IPS-NIHi11 (cell line): ENCODE data around the gene VTI1A.

ENCODE experiments used
- DNase-seq: peaks from one replicate; pipeline ENCODE4 v3.0.0; 2012; ENCODE audit warnings: mixed read lengths, low spot score

The VTI1A gene

DNA sequence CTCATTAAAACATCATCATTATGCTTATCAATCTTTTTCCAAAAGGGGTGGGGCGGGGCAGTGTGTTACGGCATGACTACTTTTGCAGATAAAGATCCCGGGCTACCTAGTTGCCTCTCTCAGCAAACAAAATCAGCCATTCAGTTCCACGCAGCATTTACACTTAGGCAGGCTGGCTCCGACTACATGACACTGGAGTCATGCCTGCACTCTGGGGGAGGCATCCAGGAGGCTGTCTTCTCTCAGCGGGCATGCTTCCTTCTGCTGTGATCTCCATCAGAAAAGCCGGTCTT, 309.2 kb downstream of the VTI1A start:
- DNase-seq: no peak

DNA sequence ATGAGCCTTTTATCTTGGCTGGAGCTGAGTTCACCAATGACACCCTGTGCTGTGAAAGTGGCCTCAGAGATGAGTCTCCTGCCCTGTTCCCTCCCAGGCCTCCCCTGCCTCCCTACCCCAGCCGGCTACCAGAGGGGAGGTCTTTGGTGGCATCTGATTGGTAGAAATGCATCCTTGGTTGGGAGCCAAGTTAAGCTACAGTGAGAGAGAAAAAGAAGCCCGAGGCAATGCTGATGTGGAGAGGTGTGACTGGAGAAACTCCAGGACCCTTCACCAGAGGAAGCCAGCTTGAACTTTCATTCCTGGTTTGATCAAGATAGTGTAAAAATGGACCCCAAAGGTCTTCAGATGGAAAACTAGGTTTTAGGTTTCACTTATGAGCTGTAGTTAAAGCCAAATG, 311.9 kb downstream of the VTI1A start:
- no peak for DNase-seq

DNA sequence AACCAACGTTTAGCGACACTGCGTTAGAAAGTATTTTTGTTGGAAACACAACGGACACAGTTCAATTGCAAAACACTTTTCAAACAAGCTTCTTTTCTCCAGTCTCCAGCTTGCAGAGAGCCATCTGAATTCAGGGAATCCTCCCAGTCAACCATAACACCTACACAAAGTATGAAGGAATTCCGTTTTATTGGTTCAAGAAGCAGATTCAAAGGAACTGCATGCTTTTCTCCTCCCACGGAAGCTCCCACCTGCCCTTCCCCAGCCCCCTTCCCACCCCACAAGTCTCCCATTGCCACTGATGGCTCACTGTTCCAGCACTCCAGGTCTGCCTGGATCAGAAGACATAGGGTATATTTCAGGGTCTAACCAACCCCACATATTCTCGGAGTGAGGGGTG, 312.5 kb downstream of the VTI1A start:
- DNase-seq: no peak

DNA sequence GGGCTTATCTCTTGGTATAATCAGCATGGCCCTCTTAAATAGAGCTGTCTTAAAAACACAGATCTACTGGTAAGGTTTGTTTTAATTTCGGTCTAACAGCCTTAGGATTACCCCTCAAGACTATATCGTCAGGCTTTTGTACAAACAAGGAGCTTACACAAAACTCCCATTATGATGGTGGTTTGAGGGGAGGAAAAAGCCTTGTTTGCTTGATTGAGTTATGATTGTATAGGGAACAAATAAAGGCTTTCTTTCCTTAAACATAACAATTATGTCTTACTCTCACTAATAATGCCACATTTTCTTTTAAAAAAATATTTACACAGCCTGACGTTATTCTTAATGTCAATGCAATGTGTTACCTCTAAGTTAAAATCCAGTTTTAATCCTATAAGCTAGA, 314.2 kb downstream of the VTI1A start:
- no peak for DNase-seq

DNA sequence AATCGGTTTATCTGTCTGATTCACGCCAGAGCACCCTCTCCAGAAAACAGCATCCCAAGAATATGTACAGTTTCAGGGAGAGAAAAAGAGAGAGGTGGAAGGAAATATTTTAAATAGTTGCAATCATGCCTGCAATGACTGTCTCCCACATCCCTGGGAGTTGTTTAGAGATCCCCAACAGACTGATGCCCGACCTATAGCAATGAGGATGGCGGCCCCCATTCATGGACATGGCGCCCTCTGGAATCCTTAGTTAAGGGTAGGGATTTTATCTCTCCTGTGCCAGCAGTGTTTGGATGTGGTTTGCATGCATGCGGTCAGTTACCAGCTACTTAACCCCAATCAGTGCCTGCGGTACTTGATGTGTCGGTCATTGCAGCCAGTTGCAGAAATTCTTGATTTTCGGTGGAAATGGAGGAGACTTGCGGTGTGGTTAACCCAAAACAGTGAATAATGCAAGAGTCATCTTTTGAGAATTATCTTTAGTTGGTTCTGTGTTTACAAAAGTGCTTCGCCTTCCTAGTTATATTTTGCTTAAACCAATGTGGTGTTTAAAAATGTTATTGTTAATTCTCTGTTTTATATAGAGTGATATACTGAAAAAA, 317.0 kb downstream of the VTI1A start:
- DNase-seq: no peak

DNA sequence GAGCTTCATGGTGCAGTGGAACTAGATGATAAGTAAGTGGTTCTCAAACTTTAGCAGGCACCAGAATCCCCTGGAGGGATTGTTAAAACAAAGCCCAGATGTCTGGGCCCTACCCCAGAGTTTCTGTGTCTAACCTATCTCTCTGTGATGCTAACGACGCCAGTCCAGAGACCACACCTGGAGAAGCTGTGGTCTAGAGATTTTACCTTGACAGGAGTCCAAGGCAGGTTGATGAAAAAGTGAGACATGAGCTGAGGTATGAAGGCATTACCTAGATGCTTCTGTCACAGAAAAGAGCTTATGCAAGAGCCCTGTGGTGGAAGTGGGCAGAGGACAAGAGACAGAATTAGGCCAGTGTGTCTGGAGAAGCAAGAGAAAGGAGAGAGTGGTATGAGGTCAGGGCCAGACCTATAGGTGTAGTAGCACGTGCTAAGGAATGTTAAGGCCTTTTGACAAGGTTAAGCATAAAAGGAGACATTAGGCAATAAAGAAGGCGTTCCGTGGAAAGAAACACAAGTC, 318.8 kb downstream of the VTI1A start:
- DNase-seq: no peak

DNA sequence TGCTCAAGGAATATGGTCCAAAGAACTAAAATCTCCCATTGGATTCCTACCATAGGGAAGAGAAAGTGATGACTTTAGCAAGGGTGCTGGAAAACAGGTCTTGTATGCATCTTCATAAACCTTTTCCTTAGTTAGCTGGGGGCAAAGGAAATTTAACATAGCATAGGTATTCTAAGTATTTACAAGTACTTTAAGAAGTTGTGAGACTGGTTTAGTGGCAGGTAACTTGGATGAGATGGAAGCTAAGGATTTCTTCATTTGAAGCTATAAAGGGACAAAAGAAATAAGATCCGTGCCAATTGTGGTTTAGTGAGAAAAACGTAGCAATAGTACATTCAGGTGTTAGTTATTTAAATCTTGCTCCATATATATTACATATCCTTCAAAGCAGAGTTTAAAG, 319.6 kb downstream of the VTI1A start:
- no peak for DNase-seq

DNA sequence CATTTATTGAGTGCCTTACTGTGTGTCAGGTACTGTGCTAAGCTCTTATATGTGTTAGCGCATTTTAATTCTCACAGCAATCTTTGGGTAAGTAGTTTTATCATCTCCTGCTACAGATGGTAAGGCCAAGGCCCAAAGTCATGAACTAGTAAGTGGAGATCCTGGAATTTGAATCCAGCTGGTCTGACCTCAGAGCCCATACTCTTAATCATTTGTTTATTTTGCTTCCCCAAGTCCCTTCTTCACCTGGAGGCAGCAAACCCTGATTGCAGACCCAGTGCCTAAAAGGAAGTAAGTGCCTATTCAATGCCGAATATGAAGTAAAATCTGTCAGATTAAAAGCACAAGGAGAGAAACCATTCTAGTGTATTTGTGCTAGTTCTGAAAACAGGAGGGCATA, 320.1 kb downstream of the VTI1A start:
- DNase-seq: no peak

DNA sequence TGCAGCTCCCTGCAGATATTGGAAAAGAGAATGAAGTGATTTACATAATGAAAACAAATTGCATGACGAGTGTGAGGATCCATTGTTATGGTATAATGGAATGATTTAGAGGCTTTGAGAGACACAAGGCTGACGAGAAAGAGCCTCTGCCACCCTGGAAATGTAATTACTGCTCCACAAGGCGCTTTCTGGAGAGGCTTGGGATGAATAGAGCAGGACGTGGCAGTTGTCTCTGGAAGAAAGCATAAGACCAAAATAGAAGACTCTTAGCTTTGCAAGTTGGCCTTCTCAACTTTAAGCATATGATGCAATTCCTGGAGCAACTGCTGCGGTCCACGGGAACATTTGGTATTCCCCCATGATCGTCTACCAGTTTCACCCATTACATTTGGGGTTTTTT, 321.1 kb downstream of the VTI1A start:
- no peak for DNase-seq

DNA sequence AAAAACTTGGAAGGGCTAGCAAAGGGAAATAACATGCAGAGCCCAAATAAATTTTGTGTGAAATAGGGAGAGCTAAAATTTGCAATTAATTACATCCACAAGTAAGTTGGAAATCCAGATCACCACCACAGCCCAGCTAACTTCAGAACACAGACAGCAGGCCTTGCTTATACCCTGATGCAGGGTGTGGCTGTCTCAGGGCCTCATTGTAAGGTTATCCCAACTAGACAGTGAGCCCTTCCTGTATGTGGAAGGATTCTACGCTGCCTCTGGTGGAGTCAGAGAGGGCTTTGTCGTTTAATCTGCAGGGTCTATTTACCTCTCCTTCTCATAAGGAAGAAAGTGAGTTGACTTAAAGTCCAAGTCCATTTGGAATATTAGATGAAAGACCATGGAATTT, 322.1 kb downstream of the VTI1A start:
- DNase-seq: no peak

DNA sequence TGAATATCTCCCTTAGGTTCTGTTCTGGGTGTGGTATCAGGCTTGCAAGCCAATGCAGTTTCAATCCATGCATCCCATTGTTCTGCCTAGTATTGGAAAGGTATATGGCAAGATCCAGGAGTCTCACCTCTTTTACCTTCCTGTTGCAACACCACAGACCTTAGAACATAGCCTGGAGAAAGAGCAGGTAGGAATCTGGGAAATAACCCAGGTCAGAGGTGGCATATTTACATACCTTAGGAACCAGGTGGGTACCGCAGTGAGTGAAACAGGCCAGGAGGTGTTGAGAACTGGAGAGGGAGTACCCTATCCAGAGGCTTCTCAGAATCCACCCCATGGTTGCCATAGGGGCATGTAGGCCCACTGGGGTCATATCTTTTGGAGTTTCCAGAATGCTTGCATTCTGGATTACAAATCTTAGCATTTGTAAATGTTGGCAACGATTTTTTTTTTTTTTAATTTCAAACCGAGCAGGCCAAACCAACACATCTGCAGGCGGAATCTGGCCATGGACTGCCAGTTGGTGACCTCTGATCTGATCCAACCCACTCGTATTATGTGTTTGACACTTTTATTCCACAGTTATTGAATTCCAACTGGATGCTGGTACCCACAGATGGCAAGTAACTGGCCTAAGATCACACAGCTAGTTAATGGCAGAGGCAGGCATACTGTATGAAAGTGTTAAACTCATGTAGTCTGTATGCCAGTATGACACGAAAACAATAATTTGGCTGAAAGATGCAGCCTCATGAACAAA, 322.8 kb downstream of the VTI1A start:
- DNase-seq: no peak

DNA sequence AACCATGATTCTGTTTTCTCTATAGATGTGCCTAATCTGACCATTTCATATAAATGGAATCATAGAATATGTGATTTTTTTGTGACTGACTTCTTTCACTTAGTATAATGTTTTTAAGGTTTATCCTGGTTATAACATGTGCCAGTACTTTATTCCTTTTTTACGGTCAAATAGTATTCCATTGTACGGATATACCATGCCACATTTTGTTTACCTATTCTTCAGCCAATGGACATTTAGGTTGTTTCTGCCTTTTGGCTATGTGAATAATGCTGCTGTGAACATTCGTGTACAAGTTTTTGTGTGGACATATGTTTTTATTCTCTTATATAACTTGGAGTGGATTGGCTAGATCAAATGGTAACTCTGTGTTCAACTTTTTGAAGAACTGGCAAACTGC, 324.7 kb downstream of the VTI1A start:
- DNase-seq: no peak

DNA sequence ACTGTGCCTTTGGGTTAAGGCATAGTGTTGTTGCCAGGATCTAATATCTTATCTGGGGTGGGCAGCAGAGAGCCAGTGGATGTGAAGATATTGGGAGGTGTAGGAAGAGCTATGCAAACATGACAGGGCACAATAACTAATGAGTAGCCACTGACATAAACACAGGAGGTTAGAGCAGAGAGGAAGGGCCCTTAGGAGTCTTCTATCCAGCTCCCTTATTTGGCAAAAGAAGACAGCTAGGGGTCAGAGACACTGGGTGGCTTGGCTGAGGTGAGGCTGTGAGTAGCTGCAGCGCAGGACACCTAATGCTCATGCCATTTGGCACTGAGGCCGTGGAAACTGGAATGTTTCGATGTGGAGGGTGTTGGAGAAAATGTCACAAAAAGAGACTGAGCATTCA, 326.8 kb downstream of the VTI1A start:
- DNase-seq: no peak

DNA sequence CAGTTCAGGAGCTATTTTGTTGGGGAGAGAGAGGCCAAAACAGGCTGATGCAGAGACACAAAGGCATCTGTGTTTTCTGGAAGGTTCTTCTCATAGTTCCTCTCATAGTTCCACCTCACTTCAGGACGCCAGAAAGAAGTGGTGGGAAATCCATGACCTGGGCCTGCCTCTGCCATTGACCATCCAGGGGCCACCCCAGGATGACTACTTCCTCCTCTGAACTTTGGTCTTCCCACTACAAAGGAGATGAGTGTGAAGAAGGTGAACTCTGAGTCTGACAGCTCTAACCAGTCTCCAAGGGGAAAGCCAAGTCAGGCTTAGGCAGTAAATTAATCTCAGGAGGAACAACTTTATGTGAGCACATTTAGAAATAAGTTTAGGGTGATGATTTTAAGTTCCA, 327.2 kb downstream of the VTI1A start:
- DNase-seq: no peak

DNA sequence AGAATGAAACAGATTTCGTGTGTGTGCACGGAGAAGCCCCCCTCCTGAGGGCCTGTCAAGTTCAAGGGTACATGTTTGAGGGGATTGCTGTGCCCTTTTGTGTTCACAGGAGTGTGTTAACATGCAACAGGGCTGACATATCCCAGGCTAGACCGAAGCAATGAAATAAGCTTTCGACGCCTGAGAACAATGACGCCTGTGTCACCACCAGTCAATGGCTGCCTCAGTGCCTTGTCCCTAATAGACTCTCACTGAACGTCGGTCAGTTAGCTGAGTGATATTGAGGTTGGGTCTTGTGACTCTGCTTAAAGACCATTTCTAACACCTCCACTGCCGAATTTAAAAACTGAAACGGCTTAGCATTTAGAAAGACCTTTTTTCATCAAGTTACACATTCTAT, 327.8 kb downstream of the VTI1A start:
- no peak for DNase-seq

DNA sequence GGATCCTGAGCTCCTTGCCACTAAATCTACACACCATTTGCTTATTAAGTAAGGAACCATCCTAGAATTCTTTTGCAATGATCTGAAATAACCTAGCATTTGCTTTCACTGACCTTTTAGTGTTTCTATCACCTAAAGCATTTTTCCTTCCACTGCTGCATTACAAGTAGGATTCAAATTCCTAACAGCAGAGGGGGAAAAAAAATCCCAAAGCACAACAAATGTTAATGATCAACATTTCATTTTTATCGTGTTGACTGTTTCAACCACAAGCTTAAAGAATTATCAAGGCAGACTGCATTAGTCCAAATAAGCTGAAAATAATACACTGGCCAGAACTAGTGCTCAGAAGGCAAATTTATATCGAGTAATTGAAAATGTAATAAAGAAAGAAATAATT, 328.4 kb downstream of the VTI1A start:
- no peak for DNase-seq

DNA sequence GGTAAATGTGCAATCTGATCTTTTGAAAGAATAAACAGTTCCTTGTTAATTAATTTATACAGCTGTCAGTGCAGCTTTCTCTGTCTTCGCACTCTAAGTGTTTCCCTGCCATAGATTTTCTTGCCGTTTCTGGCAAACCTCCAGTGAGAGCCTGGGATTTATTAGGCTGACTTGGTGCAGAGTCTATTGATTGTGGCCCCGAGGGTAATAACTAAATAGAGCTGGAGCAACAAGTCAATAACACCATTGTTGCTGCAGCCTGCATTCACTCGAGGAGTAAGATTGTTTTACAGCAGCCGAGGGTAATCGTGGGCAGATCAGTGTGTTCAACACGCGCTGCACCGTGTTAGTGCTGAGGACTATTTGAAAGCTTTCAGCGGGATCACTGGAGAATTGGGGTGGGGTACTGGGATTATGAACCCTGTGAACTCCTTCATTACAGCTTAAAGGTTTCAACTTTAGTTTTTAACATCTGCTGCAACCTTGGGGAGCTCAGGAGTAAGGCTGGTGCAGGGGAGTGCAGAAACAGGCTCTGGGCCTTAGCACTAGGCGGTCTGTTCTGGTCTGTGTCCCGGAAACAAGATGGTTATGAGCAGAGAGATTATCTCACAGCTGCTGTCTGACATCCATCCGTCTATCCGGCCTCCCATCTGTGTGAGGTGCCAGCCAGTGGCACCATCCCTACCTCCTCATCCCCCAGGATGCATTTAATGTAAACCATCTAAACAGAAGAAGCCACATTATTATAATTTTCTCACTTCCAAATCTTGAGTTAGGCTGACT, 329.1 kb downstream of the VTI1A start:
- DNase-seq: no peak

DNA sequence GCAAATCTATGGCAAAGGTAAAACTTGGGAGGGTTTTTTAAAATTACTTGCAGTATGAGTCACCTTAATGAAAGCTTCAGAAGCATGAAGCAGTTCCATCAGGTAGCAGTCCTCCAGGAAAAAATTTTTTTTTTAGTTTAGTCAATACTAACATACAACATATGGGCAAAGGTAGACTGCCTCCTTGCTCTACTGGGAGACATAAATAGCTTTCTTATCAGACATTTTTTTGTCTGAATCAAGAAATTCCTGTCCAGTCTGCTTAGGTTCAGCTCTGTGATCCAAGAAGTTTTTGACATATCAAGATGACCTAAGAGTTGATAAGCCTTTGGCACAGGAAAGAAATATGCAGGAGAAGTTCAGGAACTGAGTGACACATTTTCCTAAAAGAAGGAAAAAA, 331.6 kb downstream of the VTI1A start:
- DNase-seq: no peak

DNA sequence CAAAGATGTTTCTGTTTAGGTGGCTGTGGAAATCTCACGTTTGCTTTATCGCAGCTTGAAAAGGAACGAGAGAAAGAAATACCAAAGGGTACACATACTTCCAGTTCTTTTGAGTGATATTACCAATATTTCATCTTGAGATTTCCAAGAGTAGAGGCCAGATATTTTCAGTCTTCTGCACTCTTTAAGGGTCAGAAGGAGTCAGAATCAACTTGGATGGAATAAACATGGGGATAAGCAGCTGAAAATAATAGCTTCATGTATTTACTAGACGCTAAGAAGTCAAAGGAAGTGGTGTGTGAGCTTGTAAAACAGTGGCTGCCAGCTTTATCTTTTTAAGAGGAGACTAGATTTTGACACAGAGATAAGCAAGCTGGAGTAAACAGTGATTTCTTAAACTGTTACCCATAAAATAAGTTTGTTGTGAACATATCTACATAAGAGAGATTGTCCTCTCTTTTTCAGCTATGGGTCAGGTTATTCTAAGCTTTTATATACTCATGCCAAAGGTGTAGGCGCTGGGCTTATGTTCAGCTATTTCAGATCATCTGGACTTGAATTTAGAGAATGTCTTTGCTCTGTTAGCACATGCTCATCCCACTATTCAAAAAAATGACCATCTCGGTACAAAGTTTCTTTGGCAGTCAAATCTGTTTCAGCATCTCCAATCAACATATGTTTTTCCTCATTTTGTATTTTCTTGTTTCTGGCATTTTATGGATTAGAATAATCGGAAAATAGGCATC, 332.2 kb downstream of the VTI1A start:
- no peak for DNase-seq

DNA sequence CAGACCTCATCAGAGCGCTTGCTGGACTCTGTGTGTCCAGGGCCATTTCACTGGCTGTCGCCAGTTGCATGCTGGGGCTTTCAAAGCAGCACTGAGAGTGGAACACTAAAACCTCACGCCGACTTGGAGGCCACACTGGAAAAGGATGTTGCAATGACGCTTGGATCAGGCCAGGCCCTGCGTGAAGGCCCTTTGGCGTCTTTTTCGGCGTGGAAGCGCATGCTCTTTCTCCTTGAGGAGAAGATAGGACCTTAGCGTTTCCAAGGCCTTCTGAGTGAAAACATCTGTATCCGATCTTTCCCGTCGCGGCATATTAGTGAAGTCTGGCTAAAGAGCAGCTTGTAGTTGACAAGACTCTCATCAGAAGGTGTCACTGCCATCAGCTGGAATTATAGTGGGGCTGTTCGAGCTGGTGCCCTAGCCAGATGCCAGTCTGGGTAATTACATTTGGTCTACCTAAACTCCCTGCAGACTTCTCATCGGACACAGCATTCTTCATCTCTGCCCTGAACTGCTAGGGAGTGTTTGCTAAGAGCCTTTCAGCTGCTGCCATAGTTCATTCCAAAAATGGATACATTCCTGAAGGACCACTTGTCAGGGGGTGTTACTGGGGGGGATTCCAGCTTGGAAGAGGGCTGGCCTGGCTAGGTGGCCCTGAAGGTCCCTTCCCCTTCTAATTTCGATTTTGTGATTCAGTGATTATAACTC, 335.3 kb downstream of the VTI1A start:
- DNase-seq: no peak

DNA sequence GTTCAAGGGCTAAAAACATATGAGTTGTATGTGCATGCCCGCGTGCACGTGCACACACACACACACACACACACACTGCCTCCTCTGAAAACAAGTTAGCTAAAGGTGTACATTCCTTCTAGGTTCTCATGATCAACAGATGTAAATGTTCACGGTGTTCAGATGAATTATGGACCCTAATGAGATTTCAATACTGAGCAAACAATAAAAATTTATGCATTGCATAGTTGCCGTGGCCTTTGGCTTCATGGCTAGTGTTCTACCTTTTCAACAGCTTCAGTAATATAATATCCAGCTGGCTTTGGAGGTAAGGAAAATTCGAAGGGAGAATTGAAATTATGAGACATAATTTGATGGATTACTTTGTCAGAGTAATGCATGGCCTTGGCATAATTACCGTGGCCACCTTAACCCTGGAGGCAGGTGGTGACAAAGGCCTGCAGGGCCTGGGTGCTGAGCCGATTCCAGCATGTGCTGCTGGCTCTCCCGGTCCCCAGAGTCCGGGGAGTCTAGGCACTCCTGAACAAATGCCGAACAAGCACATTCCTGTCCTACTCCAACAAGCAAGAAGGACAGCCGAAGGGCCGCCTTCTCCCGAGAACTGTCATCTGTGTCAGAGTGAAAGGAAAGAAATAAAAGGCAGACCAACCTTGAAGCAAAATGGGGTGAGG, 336.5 kb downstream of the VTI1A start:
- no peak for DNase-seq
